Measurements from ENCODE around the gene TMEM43.

The TMEM43 gene

GRCh38 chr3:14181253-14181652 is 56.4 kb downstream of the TMEM43 start:
- TF ChIP-seq EZH2 (IDR thresholded peaks at IDR 0.05; ENCODE audit: borderline replicate concordance, low read depth, low read length, severe bottlenecking) = no peak
- no peak for TF ChIP-seq CTCF (IDR thresholded peaks at IDR 0.05; ENCODE audit: borderline replicate concordance, extremely low read depth, low read length, poor library complexity, severe bottlenecking)
- Histone ChIP-seq H2AFZ (ENCODE audit: low read depth, low read length) (no peak overlapping the region), H3K4me3 (ENCODE audit: low read depth in 1 of 2, low read length in 2 of 2) (no peak overlapping the region), H3K79me2 (ENCODE audit: insufficient read depth, low read length) (peaks cover 80% of the 10 kb centered on the region), H4K20me1 (ENCODE audit: insufficient read depth, low read length) (peaks cover 20% of the 10 kb centered on the region; the same call in 1 of the 2 replicates), H3K4me1 (ENCODE audit: insufficient read depth, low read length) (peaks cover 60% of the 10 kb centered on the region), H3K9ac (ENCODE audit: low read depth, low read length) (no peak overlapping the region), H3K36me3 (ENCODE audit: insufficient read depth, low read length) (peaks cover 48% of the 10 kb centered on the region), H3K27ac (ENCODE audit: low read length) (no peak overlapping the region), H3K9me3 (ENCODE audit: insufficient read depth, low read length, severe bottlenecking) (no peaks in the 10 kb centered on the region), H3K4me2 (ENCODE audit: insufficient read depth, low read length) (peak overlapping the region; percentile 78; the same call in 1 of the 2 replicates), H3K27me3 (ENCODE audit: insufficient read depth, low read length, poor library complexity) (no peaks in the 10 kb centered on the region)
- no peak for ATAC-seq (ENCODE audit: insufficient read depth, low read depth)
- DNase-seq = no peak

- H3K4me2 ChIP-seq (ENCODE audit: insufficient read depth, low read length) = peak overlapping the region; percentile 42; the same call in 1 of the 2 replicates
- H4K20me1 ChIP-seq (ENCODE audit: insufficient read depth, low read length) = peaks cover 20% of the 10 kb centered on the region; the same call in 1 of the 2 replicates
- ATAC-seq (ENCODE audit: insufficient read depth, low read depth) (no peak), DNase-seq (no peak)
- H3K4me1 ChIP-seq (ENCODE audit: insufficient read depth, low read length) = peaks cover 42% of the 10 kb centered on the region
- H3K9me3 ChIP-seq (ENCODE audit: insufficient read depth, low read length, severe bottlenecking) = no peaks in the 10 kb centered on the region
- peak overlapping the region; percentile 20 for H3K9ac ChIP-seq (ENCODE audit: low read depth, low read length)
- H3K27me3 ChIP-seq (ENCODE audit: insufficient read depth, low read length, poor library complexity) = no peaks in the 10 kb centered on the region
- no peak for TF ChIP-seq CTCF (IDR thresholded peaks at IDR 0.05; ENCODE audit: borderline replicate concordance, extremely low read depth, low read length, poor library complexity, severe bottlenecking)
- no peak for TF ChIP-seq EZH2 (IDR thresholded peaks at IDR 0.05; ENCODE audit: borderline replicate concordance, low read depth, low read length, severe bottlenecking)
- no peak overlapping the region for H3K27ac ChIP-seq (ENCODE audit: low read length)
- peaks cover 85% of the 10 kb centered on the region for H3K79me2 ChIP-seq (ENCODE audit: insufficient read depth, low read length)
- H3K36me3 ChIP-seq (ENCODE audit: insufficient read depth, low read length) = peaks cover 67% of the 10 kb centered on the region
- H2AFZ ChIP-seq (ENCODE audit: low read depth, low read length) = no peak overlapping the region
- H3K4me3 ChIP-seq (ENCODE audit: low read depth in 1 of 2, low read length in 2 of 2) = no peak overlapping the region
These were observed 58.2 kb downstream of the TMEM43 start for GRCh38 chr3:14183015-14183577.

GRCh38 chr3:14186854-14187458 is 62.1 kb downstream of the TMEM43 start:
- peaks cover 64% of the 10 kb centered on the region for H3K36me3 ChIP-seq (ENCODE audit: insufficient read depth, low read length)
- no peak for ATAC-seq (ENCODE audit: insufficient read depth, low read depth)
- H4K20me1 ChIP-seq (ENCODE audit: insufficient read depth, low read length) = peaks cover 20% of the 10 kb centered on the region; the same call in 1 of the 2 replicates
- TF ChIP-seq CTCF (IDR thresholded peaks at IDR 0.05; ENCODE audit: borderline replicate concordance, extremely low read depth, low read length, poor library complexity, severe bottlenecking) (no peak), EZH2 (IDR thresholded peaks at IDR 0.05; ENCODE audit: borderline replicate concordance, low read depth, low read length, severe bottlenecking) (no peak)
- peaks cover 81% of the 10 kb centered on the region for H3K79me2 ChIP-seq (ENCODE audit: insufficient read depth, low read length)
- peaks cover 13% of the 10 kb centered on the region; the same call in 1 of the 2 replicates for H3K4me1 ChIP-seq (ENCODE audit: insufficient read depth, low read length)
- H3K27ac ChIP-seq (ENCODE audit: low read length) = no peak overlapping the region
- no peak overlapping the region for H3K9ac ChIP-seq (ENCODE audit: low read depth, low read length)
- no peak overlapping the region for H3K4me3 ChIP-seq (ENCODE audit: low read depth in 1 of 2, low read length in 2 of 2)
- no peak overlapping the region for H2AFZ ChIP-seq (ENCODE audit: low read depth, low read length)
- DNase-seq = no peak
- no peaks in the 10 kb centered on the region for H3K27me3 ChIP-seq (ENCODE audit: insufficient read depth, low read length, poor library complexity)
- H3K9me3 ChIP-seq (ENCODE audit: insufficient read depth, low read length, severe bottlenecking) = no peaks in the 10 kb centered on the region
- H3K4me2 ChIP-seq (ENCODE audit: insufficient read depth, low read length) = no peak overlapping the region
